Stimulated activated CD4-positive, alpha-beta T cell treated with anti-CD3 and anti-CD28 coated beads, Interleukin-1b, Interleukin-23, amount 100 ng/mL, for 1 hour (primary cell): Measurements from ENCODE around the gene WDFY2.

Experiments
- DNase-seq, 2 donors: peaks; one replicate each; pipeline ENCODE4 v3.0.0-alpha.2; 2020; ENCODE audit warnings: low read depth in 2 of 2

The WDFY2 gene

GRCh38 chr13:51797664-51798488 lies 213.6 kb downstream of the WDFY2 start:
- DNase-seq = no peak

- no peak for DNase-seq
Measured at GRCh38 chr13:51799261-51799660, 215.0 kb downstream of the WDFY2 start.

- DNase-seq = no peak
Measured at GRCh38 chr13:51800486-51800885, 216.2 kb downstream of the WDFY2 start.

GRCh38 chr13:51801631-51802099 lies 217.4 kb downstream of the WDFY2 start:
- DNase-seq = no peak

GRCh38 chr13:51802631-51803418 lies 218.6 kb downstream of the WDFY2 start:
- no peak for DNase-seq

GRCh38 chr13:51803422-51804294 lies 219.4 kb downstream of the WDFY2 start, which contains the start of gene DHRS12:
DHRS12 (minus strand) TSS chr13:51804163; CDS start chr13:51799659, 4,504 bp downstream.
- peak; percentile 65 to 69 for DNase-seq

- no peak for DNase-seq
Measured at GRCh38 chr13:51804295-51805172, 220.3 kb downstream of the WDFY2 start.

- no peak for DNase-seq
Measured at GRCh38 chr13:51805313-51805712, 221.1 kb downstream of the WDFY2 start.

- no peak for DNase-seq
Measured at GRCh38 chr13:51805925-51806324, 221.7 kb downstream of the WDFY2 start.

GRCh38 chr13:51806566-51806965 lies 222.3 kb downstream of the WDFY2 start:
- DNase-seq = no peak

- DNase-seq = no peak
Measured at GRCh38 chr13:51807041-51807440, 222.8 kb downstream of the WDFY2 start.

- DNase-seq = no peak
Measured at GRCh38 chr13:51808811-51809210, 224.5 kb downstream of the WDFY2 start.

GRCh38 chr13:51811046-51811445 lies 226.8 kb downstream of the WDFY2 start:
- no peak for DNase-seq

GRCh38 chr13:51811920-51812451 lies 227.7 kb downstream of the WDFY2 start:
- no peak for DNase-seq

GRCh38 chr13:51814071-51814470 lies 229.8 kb downstream of the WDFY2 start:
- DNase-seq = no peak

- DNase-seq = peak; percentile 43 to 62
Measured at GRCh38 chr13:51814825-51815650, 230.8 kb downstream of the WDFY2 start.

GRCh38 chr13:51815848-51816247 lies 231.6 kb downstream of the WDFY2 start:
- no peak for DNase-seq

GRCh38 chr13:51816604-51817249 lies 232.5 kb downstream of the WDFY2 start:
- no peak for DNase-seq
